Calu3 (cell line): ENCODE data around the gene LRRTM4. TPM values are rescaled to one million over a fixed set of nuclear protein-coding genes. Genes with fewer than 3 reads are reported as not detected.

Source experiments
- BruUV-seq: library from RNA; stranded (reverse); fragments of 400-500 nt; replicated peaks from 2 replicates; lab custom pipeline; 2021; lab: Mats Ljungman, UMichigan
- CTCF ChIA-PET: fragments of 300-600 bp; sonication (Branson Sonifier 250); formaldehyde crosslinking; loops from one replicate; lab custom pipeline; 2022; ENCODE audit warnings: antibody characterized with exemption; lab: Charles Lee
- DNase-seq: peaks from one replicate; pipeline ENCODE4 v3.0.0; 2022
- H3K27ac Mint-ChIP-seq: one replicate; pipeline ENCODE4 v1.8.0; 2022; ENCODE audit warnings: mixed read lengths; ENCODE audit not compliant: unreplicated experiment
- H3K27me3 Mint-ChIP-seq: one replicate; pipeline ENCODE4 v1.8.0; 2022; ENCODE audit warnings: mixed read lengths; ENCODE audit not compliant: unreplicated experiment
- H3K36me3 Mint-ChIP-seq: one replicate; pipeline ENCODE4 v1.8.0; 2022; ENCODE audit warnings: mild to moderate bottlenecking, moderate library complexity, mixed read lengths; ENCODE audit not compliant: insufficient read depth, unreplicated experiment
- H3K4me1 Mint-ChIP-seq: one replicate; pipeline ENCODE4 v1.8.0; 2022; ENCODE audit warnings: mild to moderate bottlenecking, low read depth, mixed read lengths; ENCODE audit not compliant: unreplicated experiment
- H3K4me3 Mint-ChIP-seq: one replicate; pipeline ENCODE4 v1.8.0; 2022; ENCODE audit warnings: mild to moderate bottlenecking, low read depth, moderate library complexity, mixed read lengths; ENCODE audit not compliant: unreplicated experiment
- H3K9me3 Mint-ChIP-seq: one replicate; pipeline ENCODE4 v1.8.0; 2022; ENCODE audit warnings: low read depth, mixed read lengths; ENCODE audit not compliant: unreplicated experiment
- intact Hi-C: fragments of 100-400 bp; cut with micrococcal nuclease; formaldehyde crosslinking; loops from one replicate; pipeline ENCODE4 v1.10.0; 2022; ENCODE audit not compliant: unreplicated experiment
- total RNA-seq: library from RNA; stranded (reverse); gene quantifications from 2 replicates; pipeline ENCODE4 v1.2.3, GENCODE V29; 2022
- TF ChIP-seq, protein P1 (sequence below): fragments of 200-600 bp; IDR thresholded peaks from one replicate; pipeline ENCODE4 v1.8.0; 2022; ENCODE audit warnings: antibody characterized with exemption; ENCODE audit not compliant: unreplicated experiment

Gene LRRTM4
- total RNA-seq, 1 experiment from 2014 or later = not detected

DNA sequence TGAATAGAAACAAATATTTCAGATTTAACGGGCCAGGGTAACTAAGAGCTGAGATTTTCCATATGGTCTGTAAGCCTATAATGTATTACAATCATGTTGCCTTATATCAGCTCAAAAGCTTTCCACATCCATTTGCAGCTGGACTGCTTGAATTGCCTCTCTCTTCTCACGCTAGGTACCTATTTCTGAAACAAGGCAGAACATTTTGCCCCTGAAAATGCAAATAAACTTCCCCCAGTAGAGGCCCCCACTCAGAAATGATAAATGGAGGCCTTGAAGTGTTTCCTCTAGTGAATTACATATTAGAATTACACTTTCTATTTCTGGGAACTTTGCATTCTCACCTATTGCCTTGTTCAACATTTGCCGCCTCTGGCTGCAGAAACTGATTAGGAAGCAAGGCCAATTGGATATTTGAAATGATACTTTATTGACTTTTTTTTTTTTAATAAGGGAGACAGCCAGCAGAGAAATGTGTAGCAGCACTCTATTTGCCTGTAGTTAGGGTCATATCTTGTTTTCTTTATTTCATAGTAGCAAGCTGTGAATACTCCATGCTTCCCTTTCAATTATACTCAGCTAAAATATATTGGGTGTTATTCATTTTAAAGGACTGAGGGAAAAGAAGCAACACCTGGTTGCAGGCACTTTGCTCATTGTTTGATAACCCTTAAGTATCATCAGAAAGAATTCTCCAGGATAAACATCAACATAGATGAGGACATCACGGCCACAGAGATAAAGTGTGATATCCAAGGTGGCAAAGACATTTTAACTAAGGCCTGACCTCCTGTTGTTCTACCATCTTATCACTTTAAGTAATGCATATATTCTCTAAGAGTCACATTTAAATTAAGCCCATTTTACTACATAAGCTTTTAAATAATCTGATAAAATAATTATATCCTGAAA, 505.5 kb downstream of the LRRTM4 start:
- Mint-ChIP-seq H3K27me3 (no peaks in the 10 kb centered on the region), H3K27ac (no peak overlapping the region), H3K4me1 (no peaks in the 10 kb centered on the region), H3K9me3 (peaks cover 9% of the 10 kb centered on the region), H3K4me3 (no peak overlapping the region), H3K36me3 (no peaks in the 10 kb centered on the region)
- CTCF ChIA-PET = no interaction called here
- BruUV-seq = no TSS peak
- TF ChIP-seq, protein P1, sequence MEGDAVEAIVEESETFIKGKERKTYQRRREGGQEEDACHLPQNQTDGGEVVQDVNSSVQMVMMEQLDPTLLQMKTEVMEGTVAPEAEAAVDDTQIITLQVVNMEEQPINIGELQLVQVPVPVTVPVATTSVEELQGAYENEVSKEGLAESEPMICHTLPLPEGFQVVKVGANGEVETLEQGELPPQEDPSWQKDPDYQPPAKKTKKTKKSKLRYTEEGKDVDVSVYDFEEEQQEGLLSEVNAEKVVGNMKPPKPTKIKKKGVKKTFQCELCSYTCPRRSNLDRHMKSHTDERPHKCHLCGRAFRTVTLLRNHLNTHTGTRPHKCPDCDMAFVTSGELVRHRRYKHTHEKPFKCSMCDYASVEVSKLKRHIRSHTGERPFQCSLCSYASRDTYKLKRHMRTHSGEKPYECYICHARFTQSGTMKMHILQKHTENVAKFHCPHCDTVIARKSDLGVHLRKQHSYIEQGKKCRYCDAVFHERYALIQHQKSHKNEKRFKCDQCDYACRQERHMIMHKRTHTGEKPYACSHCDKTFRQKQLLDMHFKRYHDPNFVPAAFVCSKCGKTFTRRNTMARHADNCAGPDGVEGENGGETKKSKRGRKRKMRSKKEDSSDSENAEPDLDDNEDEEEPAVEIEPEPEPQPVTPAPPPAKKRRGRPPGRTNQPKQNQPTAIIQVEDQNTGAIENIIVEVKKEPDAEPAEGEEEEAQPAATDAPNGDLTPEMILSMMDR = no peak
- intact Hi-C loops = no loop called here
- DNase-seq = no peak

DNA sequence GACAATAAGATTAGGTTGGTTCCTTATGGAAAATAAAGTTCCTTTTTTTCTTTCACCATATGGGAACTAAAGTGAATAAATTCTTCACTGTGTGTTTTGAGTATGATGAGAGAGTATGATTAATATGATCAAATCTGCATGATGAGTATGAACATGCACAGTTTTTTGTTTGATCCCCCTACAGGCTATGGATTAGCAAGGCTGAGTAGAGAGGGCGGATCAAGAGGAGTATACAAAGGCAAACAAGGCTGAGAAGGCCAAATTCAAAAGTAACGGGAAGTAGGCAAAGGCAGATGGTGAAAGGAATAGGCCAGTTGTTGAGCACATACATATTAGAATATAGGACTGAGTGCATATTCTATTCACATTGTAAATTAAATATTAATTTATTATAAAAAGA, 508.2 kb downstream of the LRRTM4 start:
- H3K4me3 Mint-ChIP-seq = no peak overlapping the region
- intact Hi-C loops = no loop called here
- no peaks in the 10 kb centered on the region for H3K4me1 Mint-ChIP-seq
- TF ChIP-seq, protein P1 = no peak
- no peaks in the 10 kb centered on the region for H3K36me3 Mint-ChIP-seq
- no peaks in the 10 kb centered on the region for H3K27me3 Mint-ChIP-seq
- no peak for DNase-seq
- CTCF ChIA-PET = no interaction called here
- no TSS peak for BruUV-seq
- H3K9me3 Mint-ChIP-seq = peaks cover 9% of the 10 kb centered on the region
- no peak overlapping the region for H3K27ac Mint-ChIP-seq

DNA sequence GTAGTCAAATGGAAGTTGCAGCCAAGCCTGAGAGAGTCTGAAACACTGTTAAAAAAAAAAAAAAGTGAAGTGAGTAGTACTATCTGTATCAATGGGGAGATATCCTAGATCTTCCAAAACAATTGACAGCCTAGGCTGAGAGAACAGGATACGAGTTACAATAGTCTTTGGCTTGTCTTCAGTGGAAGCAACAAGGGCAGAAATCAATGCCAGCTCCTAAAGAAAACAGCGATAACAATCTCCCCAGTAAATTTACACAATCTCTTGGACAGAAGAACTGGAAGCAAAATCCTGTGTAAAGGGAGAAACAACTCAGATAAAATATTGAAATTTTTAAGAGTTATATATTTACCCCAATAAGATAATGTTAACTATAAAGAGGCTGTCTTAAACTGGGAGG, 508.7 kb downstream of the LRRTM4 start:
- Mint-ChIP-seq H3K27me3 (no peaks in the 10 kb centered on the region), H3K4me3 (no peak overlapping the region), H3K36me3 (no peaks in the 10 kb centered on the region), H3K27ac (no peak overlapping the region), H3K9me3 (peaks cover 9% of the 10 kb centered on the region), H3K4me1 (no peaks in the 10 kb centered on the region)
- CTCF ChIA-PET = no interaction called here
- TF ChIP-seq, protein P1 = no peak
- intact Hi-C loops = no loop called here
- no peak for DNase-seq
- BruUV-seq = no TSS peak

DNA sequence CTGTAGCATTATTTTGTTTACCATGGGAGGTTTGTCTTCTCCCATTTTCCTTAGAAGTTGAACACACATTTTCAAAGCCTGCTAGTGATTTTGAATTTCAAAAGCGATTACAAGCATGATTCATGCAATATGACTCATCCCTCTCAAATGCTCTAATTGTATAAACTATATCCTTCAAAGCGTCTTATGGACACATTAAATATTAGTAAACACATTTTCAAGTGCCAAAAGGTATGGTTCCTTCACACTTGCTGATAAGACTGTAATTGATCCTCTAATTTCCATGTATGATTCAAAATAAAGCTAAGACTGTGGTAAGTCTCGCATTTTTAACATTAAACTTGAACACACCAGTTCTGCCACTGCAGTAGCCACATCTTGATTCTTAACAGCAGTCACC, 512.9 kb downstream of the LRRTM4 start:
- no peak overlapping the region for H3K4me3 Mint-ChIP-seq
- intact Hi-C loops = no loop called here
- H3K36me3 Mint-ChIP-seq = no peaks in the 10 kb centered on the region
- BruUV-seq = no TSS peak
- H3K9me3 Mint-ChIP-seq = peaks cover 11% of the 10 kb centered on the region
- DNase-seq = no peak
- no peaks in the 10 kb centered on the region for H3K4me1 Mint-ChIP-seq
- TF ChIP-seq, protein P1 = no peak
- CTCF ChIA-PET = no interaction called here
- no peaks in the 10 kb centered on the region for H3K27me3 Mint-ChIP-seq
- H3K27ac Mint-ChIP-seq = no peak overlapping the region
